Esophagus muscularis mucosa (tissue), 4 donors: ENCODE data around the gene DGKD.

Experiments used
- CTCF ChIP-seq, 3 experiments: fragments of 200-600 bp in 2 of 3; fragments of 450-650 bp in 1 of 3; sonication (generic) in 2 of 3; IDR thresholded peaks; one replicate each; pipeline ENCODE4 v1.5.1; 2017 to 2019; ENCODE audit warnings: antibody characterized with exemption in 3 of 3, mild to moderate bottlenecking in 2 of 3, moderate library complexity in 1 of 3
- EP300 ChIP-seq: sonication (generic); formaldehyde crosslinking; IDR thresholded peaks from one replicate; pipeline ENCODE4 v1.6.1; 2017; ENCODE audit warnings: antibody characterized with exemption
- POLR2A ChIP-seq: fragments of 450-650 bp; IDR thresholded peaks from one replicate; pipeline ENCODE4 v1.6.1; 2017; ENCODE audit warnings: antibody characterized with exemption, moderate library complexity, mild to moderate bottlenecking, low read depth
- POLR2AphosphoS5 ChIP-seq, 2 donors: sonication (generic); formaldehyde crosslinking; IDR thresholded peaks; one replicate each; pipeline ENCODE4 v1.6.1; 2017; ENCODE audit warnings: antibody characterized with exemption in 2 of 2

GRCh38 chr2:233466991-233467603 lies 112.8 kb downstream of the DGKD start:
- TF ChIP-seq CTCF (IDR thresholded peaks at IDR 0.05) (no peak), POLR2A (no peak), EP300 (no peak), POLR2AphosphoS5 (IDR thresholded peaks at IDR 0.05) (no peak)
